Sigmoid colon (tissue), 4 donors: ENCODE data around the gene CMTM7.

Experiments used
- POLR2A ChIP-seq, 2 donors: fragments of 450-650 bp; IDR thresholded peaks; one replicate each; pipeline ENCODE4 v1.6.1; 2016; ENCODE audit warnings: antibody characterized with exemption in 2 of 2, mild to moderate bottlenecking in 2 of 2, moderate library complexity in 2 of 2
- POLR2AphosphoS5 ChIP-seq, 4 donors: sonication (generic); formaldehyde crosslinking; IDR thresholded peaks; one replicate each; pipeline ENCODE4 v1.6.1; 2017; ENCODE audit warnings: antibody characterized with exemption in 4 of 4
- TF ChIP-seq, protein P1 (sequence below), 4 experiments: fragments of 450-650 bp in 3 of 4; fragments of 200-600 bp in 1 of 4; IDR thresholded peaks; one replicate each; pipeline ENCODE4 v1.5.1; 2016 to 2019; ENCODE audit warnings: antibody characterized with exemption in 4 of 4, mild to moderate bottlenecking in 3 of 4, moderate library complexity in 2 of 4

DNA sequence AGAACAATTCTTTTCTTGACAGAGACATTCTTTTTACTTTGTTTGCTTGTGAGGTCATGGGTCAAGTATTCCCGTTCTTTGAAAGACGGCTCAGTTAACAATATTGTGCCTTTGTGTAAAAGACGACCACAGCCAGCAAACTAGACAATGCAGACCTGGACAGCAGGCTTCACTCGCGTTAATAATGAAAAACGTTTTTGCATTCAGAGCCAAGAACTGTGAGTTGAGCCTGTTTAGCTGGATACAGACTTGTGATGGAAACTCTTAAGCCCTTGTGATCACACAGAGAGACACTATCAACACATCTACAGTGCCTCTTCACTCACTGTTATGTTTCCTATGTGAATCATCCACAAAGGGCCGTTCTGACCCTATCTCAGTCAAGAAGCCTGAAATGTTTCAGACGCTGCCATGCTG is 37.3 kb upstream of the CMTM7 start:
- TF ChIP-seq, protein P1, sequence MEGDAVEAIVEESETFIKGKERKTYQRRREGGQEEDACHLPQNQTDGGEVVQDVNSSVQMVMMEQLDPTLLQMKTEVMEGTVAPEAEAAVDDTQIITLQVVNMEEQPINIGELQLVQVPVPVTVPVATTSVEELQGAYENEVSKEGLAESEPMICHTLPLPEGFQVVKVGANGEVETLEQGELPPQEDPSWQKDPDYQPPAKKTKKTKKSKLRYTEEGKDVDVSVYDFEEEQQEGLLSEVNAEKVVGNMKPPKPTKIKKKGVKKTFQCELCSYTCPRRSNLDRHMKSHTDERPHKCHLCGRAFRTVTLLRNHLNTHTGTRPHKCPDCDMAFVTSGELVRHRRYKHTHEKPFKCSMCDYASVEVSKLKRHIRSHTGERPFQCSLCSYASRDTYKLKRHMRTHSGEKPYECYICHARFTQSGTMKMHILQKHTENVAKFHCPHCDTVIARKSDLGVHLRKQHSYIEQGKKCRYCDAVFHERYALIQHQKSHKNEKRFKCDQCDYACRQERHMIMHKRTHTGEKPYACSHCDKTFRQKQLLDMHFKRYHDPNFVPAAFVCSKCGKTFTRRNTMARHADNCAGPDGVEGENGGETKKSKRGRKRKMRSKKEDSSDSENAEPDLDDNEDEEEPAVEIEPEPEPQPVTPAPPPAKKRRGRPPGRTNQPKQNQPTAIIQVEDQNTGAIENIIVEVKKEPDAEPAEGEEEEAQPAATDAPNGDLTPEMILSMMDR (IDR thresholded peaks at IDR 0.05), result no peak
- TF ChIP-seq POLR2AphosphoS5 (IDR thresholded peaks at IDR 0.05) (no peak), POLR2A (IDR thresholded peaks at IDR 0.05) (no peak)
